NB4 (cell line): ENCODE measurements around the gene ERVK3-1.

Source experiments
- CTCF ChIP-seq: IDR thresholded peaks from one replicate; pipeline ENCODE4 v1.5.1; 2012; ENCODE audit warnings: low read depth, low read length
- POLR2A ChIP-seq: IDR thresholded peaks from 2 replicates; pipeline ENCODE4 v1.6.1; 2011; ENCODE audit warnings: mild to moderate bottlenecking; ENCODE audit not compliant: insufficient read length; ENCODE audit errors: extremely low read depth
- TF ChIP-seq, protein P1 (sequence below): IDR thresholded peaks from 2 replicates; pipeline ENCODE4 v1.6.1; 2011; ENCODE audit warnings: low read depth, low read length

- TF ChIP-seq POLR2A, result no peak
- no peak for TF ChIP-seq CTCF
- TF ChIP-seq, protein P1, sequence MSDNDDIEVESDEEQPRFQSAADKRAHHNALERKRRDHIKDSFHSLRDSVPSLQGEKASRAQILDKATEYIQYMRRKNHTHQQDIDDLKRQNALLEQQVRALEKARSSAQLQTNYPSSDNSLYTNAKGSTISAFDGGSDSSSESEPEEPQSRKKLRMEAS, result no peak
These were observed 40.4 kb downstream of the ERVK3-1 start for GRCh38 chr19:58345558-58345957.
